Brain microvascular endothelial cell (primary cell): ENCODE measurements around the gene RNGTT.

Experiments used
- DNase-seq: peaks from one replicate; pipeline ENCODE4 v3.0.0-alpha.2; 2020
- H3K27ac ChIP-seq: fragments of 250-450 bp; sonication (Bioruptor Pico); 2 replicates; pipeline ENCODE4 v1.5.1; 2020; ENCODE audit warnings: mild to moderate bottlenecking, moderate library complexity
- H3K27me3 ChIP-seq: fragments of 250-450 bp; sonication (Bioruptor Pico); replicated peaks from 2 replicates; pipeline ENCODE4 v1.5.1; 2020; ENCODE audit warnings: mild to moderate bottlenecking
- H3K36me3 ChIP-seq: fragments of 250-450 bp; sonication (Bioruptor Pico); replicated peaks from 2 replicates; pipeline ENCODE4 v1.5.1; 2020; ENCODE audit warnings: mild to moderate bottlenecking
- H3K4me3 ChIP-seq: 2 replicates; pipeline ENCODE4 v1.5.1; 2011; ENCODE audit warnings: low read depth, mild to moderate bottlenecking, control low read depth, low read length, moderate library complexity
- CTCF ChIP-seq: IDR thresholded peaks from 2 replicates; pipeline ENCODE4 v1.5.1; 2011; ENCODE audit warnings: low read depth, mild to moderate bottlenecking, moderate library complexity, low read length, control low read depth, inconsistent platforms; ENCODE audit errors: missing control alignments
- in situ Hi-C: cut with HindIII; loops from 2 replicates; pipeline ENCODE4 v1.10.0; 2017; ENCODE audit warnings: low sequenced_read_pairs, low pct_ligation_motif_present

Gene RNGTT

GRCh38 chr6:88963139-88964090 lies at the start of gene RNGTT:
RNGTT (minus strand) TSS chr6:88963618; CDS start chr6:88963409, 209 bp downstream.
- Histone ChIP-seq H3K27ac (peak within 1 kb of the TSS; percentile 69), H3K4me3 (peak within 1 kb of the TSS; percentile 98), H3K36me3 (no peaks in the 10 kb centered on the region), H3K27me3 (no peaks in the 10 kb centered on the region)
- in situ Hi-C loops, result no loop called here
- peak; percentile 99 for DNase-seq
- TF ChIP-seq CTCF, result peak; percentile 13

GRCh38 chr6:89011436-89011835 lies 48.0 kb upstream of the RNGTT start:
- TF ChIP-seq CTCF, result no peak
- no peaks in the 10 kb centered on the region for H3K27me3 ChIP-seq
- in situ Hi-C loops, result no loop called here
- no peak overlapping the region for H3K27ac ChIP-seq
- DNase-seq, result no peak
- H3K4me3 ChIP-seq, result no peak overlapping the region
- H3K36me3 ChIP-seq, result no peaks in the 10 kb centered on the region

GRCh38 chr6:89010825-89011224 lies 47.4 kb upstream of the RNGTT start:
- Histone ChIP-seq H3K4me3 (no peak overlapping the region), H3K27ac (no peak overlapping the region), H3K36me3 (no peaks in the 10 kb centered on the region), H3K27me3 (no peaks in the 10 kb centered on the region)
- TF ChIP-seq CTCF, result no peak
- DNase-seq, result no peak
- in situ Hi-C loops, result no loop called here

GRCh38 chr6:89009624-89010059 lies 46.2 kb upstream of the RNGTT start:
- H3K4me3 ChIP-seq, result no peak overlapping the region
- no peak for TF ChIP-seq CTCF
- DNase-seq, result no peak
- no peaks in the 10 kb centered on the region for H3K27me3 ChIP-seq
- H3K36me3 ChIP-seq, result no peaks in the 10 kb centered on the region
- in situ Hi-C loops, result no loop called here
- H3K27ac ChIP-seq, result no peak overlapping the region

GRCh38 chr6:89008815-89009374 lies 45.5 kb upstream of the RNGTT start:
- H3K36me3 ChIP-seq, result no peaks in the 10 kb centered on the region
- H3K4me3 ChIP-seq, result no peak overlapping the region
- no peak for TF ChIP-seq CTCF
- H3K27me3 ChIP-seq, result no peaks in the 10 kb centered on the region
- in situ Hi-C loops, result no loop called here
- H3K27ac ChIP-seq, result no peak overlapping the region
- no peak for DNase-seq
